Measurements from ENCODE around the gene UNKL. TPM values are rescaled to one million over a fixed set of nuclear protein-coding genes. Genes with fewer than 3 reads are reported as not detected.
"Not testable (repeated sequence)": the region's sequence is repeated elsewhere in the genome, so short reads cannot be mapped to it uniquely, and the experiment has no call there.

UNKL gene
- total RNA-seq, 1 donor from 2014 or later = 26.2 TPM

- no peak for DNase-seq (ENCODE audit: low read depth, low spot score)
- Mint-ChIP-seq H3K9me3 (no peaks in the 10 kb centered on the region), H3K4me3 (no peak overlapping the region), H3K27ac (ENCODE audit: unreplicated experiment) (no peak overlapping the region), H3K27me3 (ENCODE audit: low read depth) (no peaks in the 10 kb centered on the region), H3K36me3 (ENCODE audit: low read depth) (no peaks in the 10 kb centered on the region), H3K4me1 (no peaks in the 10 kb centered on the region)
- TF ChIP-seq, protein P1, sequence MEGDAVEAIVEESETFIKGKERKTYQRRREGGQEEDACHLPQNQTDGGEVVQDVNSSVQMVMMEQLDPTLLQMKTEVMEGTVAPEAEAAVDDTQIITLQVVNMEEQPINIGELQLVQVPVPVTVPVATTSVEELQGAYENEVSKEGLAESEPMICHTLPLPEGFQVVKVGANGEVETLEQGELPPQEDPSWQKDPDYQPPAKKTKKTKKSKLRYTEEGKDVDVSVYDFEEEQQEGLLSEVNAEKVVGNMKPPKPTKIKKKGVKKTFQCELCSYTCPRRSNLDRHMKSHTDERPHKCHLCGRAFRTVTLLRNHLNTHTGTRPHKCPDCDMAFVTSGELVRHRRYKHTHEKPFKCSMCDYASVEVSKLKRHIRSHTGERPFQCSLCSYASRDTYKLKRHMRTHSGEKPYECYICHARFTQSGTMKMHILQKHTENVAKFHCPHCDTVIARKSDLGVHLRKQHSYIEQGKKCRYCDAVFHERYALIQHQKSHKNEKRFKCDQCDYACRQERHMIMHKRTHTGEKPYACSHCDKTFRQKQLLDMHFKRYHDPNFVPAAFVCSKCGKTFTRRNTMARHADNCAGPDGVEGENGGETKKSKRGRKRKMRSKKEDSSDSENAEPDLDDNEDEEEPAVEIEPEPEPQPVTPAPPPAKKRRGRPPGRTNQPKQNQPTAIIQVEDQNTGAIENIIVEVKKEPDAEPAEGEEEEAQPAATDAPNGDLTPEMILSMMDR (conservative IDR thresholded peaks at IDR 0.05) = no peak
Observed at GRCh38 chr16:1444730-1445517, 30.4 kb upstream of the UNKL start.

DNA sequence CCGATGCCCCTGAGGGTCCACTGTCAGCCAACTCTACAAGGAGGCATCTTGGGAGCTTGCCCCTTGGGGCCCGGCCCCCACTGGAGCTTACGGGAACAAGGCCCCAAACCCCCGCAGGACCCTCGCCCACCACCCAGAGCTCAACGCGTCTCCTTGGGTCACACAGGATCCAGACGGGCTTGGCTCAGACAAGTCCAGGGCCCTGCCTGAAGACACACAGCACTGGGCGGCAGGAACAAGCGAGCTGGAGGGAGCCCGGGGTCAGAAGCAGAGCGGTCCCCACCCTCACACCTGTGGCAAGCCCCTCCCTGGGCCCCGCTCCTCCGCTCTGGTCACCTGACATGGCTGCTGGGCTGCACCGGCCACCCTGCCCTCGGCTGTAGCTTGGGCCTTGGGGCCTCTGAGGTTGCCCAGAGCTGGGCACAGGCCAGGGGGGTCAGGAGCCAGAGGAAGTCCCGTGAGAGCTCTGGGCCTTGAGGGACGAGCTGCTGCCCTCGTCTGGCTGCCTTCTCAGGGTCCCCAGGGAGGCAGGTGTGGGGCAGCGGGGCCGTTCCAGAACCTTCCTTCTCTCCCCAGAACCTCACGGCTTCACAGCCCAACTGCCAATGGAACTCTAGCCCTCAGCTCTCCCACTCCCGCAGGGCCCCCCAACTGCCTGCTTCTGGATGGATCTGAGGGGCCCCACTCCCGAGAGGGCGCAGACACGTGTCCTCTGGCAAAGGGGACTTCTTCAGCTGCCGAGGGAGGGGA is 29.7 kb upstream of the UNKL start, which contains the start of gene CCDC154:
CCDC154 (minus strand) TSS at position 577 of the 750 bp plus-strand sequence; CDS start at position 343, 234 bp downstream.
- Mint-ChIP-seq H3K36me3 (ENCODE audit: low read depth) (no peaks in the 10 kb centered on the region), H3K9me3 (no peaks in the 10 kb centered on the region), H3K27ac (ENCODE audit: unreplicated experiment) (no peak within 1 kb of the TSS), H3K4me1 (no peaks in the 10 kb centered on the region), H3K4me3 (no peak within 1 kb of the TSS), H3K27me3 (ENCODE audit: low read depth) (no peaks in the 10 kb centered on the region)
- DNase-seq (ENCODE audit: low read depth, low spot score) = no peak
- TF ChIP-seq, protein P1 (conservative IDR thresholded peaks at IDR 0.05) = no peak

GRCh38 chr16:1443403-1443973 is 29.0 kb upstream of the UNKL start:
- TF ChIP-seq, protein P1 (conservative IDR thresholded peaks at IDR 0.05) = no peak
- Mint-ChIP-seq H3K9me3 (no peaks in the 10 kb centered on the region), H3K27me3 (ENCODE audit: low read depth) (no peaks in the 10 kb centered on the region), H3K4me3 (no peak overlapping the region), H3K27ac (ENCODE audit: unreplicated experiment) (no peak overlapping the region), H3K4me1 (no peaks in the 10 kb centered on the region), H3K36me3 (ENCODE audit: low read depth) (no peaks in the 10 kb centered on the region)
- no peak for DNase-seq (ENCODE audit: low read depth, low spot score)

DNA sequence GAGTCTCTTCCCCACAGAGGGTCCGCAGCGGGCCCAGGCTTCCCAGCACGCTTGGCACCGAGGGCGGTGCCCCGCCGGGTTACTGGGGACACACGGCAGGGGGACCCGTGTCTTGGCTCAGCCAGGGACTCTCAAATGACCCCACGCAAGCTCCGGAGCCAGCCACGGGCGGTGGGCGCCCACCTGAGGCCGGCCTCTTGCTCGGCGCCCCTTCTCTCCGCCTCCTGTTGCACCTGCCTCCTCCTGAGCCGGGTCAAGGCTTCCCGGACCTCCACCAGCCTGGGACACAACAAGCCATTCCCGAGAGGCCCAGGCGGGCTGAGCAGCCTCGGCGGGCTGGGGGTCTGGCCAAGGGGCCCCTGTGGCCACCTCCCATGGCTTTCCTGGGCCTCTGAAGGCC is 28.2 kb upstream of the UNKL start:
- DNase-seq (ENCODE audit: low read depth, low spot score) = no peak
- H3K4me3 Mint-ChIP-seq = no peak overlapping the region
- no peaks in the 10 kb centered on the region for H3K4me1 Mint-ChIP-seq
- TF ChIP-seq, protein P1 (conservative IDR thresholded peaks at IDR 0.05) = no peak
- H3K27me3 Mint-ChIP-seq (ENCODE audit: low read depth) = no peaks in the 10 kb centered on the region
- H3K27ac Mint-ChIP-seq (ENCODE audit: unreplicated experiment) = no peak overlapping the region
- no peaks in the 10 kb centered on the region for H3K9me3 Mint-ChIP-seq
- H3K36me3 Mint-ChIP-seq (ENCODE audit: low read depth) = no peaks in the 10 kb centered on the region

DNA sequence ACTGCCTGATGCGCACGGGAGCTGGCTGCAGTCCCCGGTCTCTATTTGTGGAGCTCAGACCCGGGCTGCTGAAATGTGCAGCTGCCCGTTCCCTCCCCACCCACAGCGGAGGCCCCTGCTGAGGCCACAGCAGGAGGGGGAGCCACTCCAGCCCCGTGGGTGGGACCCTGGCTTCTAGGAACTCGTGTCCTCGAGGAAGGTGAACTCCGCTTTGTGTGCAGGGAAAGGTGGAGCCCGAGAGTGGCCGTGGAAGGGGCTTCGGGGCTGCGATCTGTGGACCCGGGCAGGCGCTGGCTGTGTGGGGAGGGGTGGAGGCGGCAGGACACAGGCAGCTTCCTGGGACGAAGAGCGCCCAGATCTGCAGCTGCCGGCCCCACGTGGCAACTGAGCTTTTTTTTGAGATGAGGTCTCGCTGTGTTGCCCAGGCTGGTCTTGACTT is 26.9 kb upstream of the UNKL start:
- TF ChIP-seq, protein P1 (conservative IDR thresholded peaks at IDR 0.05) = no peak
- no peaks in the 10 kb centered on the region for H3K9me3 Mint-ChIP-seq
- no peaks in the 10 kb centered on the region for H3K27me3 Mint-ChIP-seq (ENCODE audit: low read depth)
- no peak for DNase-seq (ENCODE audit: low read depth, low spot score)
- no peaks in the 10 kb centered on the region for H3K36me3 Mint-ChIP-seq (ENCODE audit: low read depth)
- H3K27ac Mint-ChIP-seq (ENCODE audit: unreplicated experiment) = no peak overlapping the region
- H3K4me1 Mint-ChIP-seq = no peaks in the 10 kb centered on the region
- H3K4me3 Mint-ChIP-seq = no peak overlapping the region

DNA sequence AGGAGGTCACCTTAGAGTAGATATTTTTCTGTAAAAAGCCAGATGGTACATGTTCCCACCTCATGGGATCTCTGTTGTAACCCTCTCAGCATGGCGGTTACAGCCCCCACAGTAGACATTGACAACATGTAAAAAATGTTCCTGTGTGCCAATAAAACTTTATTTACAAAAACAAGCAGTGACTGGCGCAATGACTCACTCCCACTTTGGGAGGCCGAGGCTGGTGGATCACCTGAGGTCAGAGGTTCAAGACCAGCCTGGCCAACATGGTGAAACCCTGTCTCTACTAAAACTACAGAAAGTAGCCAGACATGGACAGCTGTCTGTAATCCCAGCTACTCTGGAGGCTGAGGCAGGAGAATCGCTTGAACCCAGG is 25.2 kb upstream of the UNKL start:
- not testable (repeated sequence) for H3K4me3 Mint-ChIP-seq; H3K36me3 Mint-ChIP-seq (ENCODE audit: low read depth); DNase-seq (ENCODE audit: low read depth, low spot score); H3K27ac Mint-ChIP-seq (ENCODE audit: unreplicated experiment); H3K9me3 Mint-ChIP-seq; H3K27me3 Mint-ChIP-seq (ENCODE audit: low read depth); H3K4me1 Mint-ChIP-seq
